ENCODE results near the gene OR6B1.
"Not testable (repeated sequence)": the region's sequence is repeated elsewhere in the genome, so short reads cannot be mapped to it uniquely, and the experiment has no call there.

Gene OR6B1

DNA sequence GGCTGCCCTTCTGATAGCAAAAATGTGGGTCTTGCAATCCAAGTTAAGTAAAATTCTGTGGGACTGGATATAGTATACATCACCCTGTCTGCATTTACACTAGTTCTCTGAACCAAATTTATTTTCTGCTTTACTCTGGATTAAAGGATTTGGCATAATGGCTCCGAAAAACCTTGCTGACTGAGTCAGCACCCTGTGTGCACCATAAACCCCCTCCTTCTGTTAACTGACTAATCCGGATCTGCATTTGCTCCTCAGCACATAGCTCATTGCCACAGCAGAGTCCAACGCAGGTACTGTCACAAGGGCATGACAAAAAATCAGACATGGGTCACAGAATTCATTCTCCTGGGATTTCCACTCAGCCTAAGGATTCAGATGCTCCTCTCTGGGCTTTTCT is 50.0 kb downstream of the OR6B1 start:
- DNase-seq, result no peak

DNA sequence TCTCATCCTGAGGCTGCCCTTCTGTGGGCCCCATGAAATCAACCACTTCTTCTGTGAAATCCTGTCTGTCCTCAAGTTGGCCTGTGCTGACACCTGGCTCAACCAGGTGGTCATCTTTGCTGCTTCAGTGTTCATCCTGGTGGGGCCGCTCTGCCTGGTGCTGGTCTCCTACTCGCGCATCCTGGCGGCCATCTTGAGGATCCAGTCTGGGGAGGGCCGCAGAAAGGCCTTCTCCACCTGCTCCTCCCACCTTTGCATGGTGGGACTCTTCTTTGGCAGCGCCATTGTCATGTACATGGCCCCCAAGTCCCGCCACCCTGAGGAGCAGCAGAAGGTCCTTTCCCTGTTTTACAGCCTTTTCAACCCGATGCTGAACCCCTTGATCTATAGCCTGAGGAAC is 50.8 kb downstream of the OR6B1 start:
- DNase-seq, result not testable (repeated sequence)

DNA sequence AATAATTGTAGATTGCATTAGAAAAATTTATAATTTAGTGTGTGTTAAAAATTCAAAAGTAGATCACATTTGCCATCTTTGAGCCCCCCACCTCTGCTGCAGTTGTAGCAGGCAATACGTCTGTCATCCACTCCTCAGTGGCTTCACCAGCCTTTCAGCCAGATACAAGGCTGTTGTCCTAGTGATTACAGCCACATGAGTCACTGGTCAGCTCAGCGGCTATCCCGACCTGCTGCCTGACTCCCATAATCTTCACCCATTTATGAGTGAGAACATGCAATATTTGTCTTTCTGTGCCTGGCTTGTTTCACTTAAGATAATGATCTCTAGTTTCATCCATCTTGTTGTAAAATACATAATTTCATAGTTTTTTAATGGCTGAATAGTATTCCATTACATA is 57.8 kb downstream of the OR6B1 start:
- peak; percentile 59 for DNase-seq

Measured in DMS53 (cell line).